Skin epidermis (tissue), 12 donors: Measurements from ENCODE around the gene INAFM1.
"Not testable (repeated sequence)": the region's sequence is repeated elsewhere in the genome, so short reads cannot be mapped to it uniquely, and the experiment has no call there.

ENCODE experiments used
- H3K27ac ChIP-seq, 21 experiments: fragments of 200-600 bp; sonication (generic) in 11 of 21; one replicate each; pipeline ENCODE4 v1.5.0; 2020; ENCODE audit warnings: mild to moderate bottlenecking in 3 of 21, inconsistent platforms in 2 of 21, moderate library complexity in 2 of 21
- H3K4me3 ChIP-seq, 7 experiments: fragments of 200-600 bp; sonication (generic) in 2 of 7; one replicate each; pipeline ENCODE4 v1.5.0; 2020; ENCODE audit warnings: inconsistent platforms in 2 of 7, mild to moderate bottlenecking in 2 of 7, moderate library complexity in 1 of 7

INAFM1 gene

GRCh38 chr19:47239610-47240296, 34.9 kb upstream of the INAFM1 start:
- H3K27ac ChIP-seq, result peak overlapping the region in 3 of 21 experiments; percentile 16 to 51 (median 36)
- peak overlapping the region in 5 of 7 experiments; percentile 7 to 30 (median 24) for H3K4me3 ChIP-seq

- peak overlapping the region in 1 of 7 experiments; percentile 8 for H3K4me3 ChIP-seq
- no peak overlapping the region for H3K27ac ChIP-seq
These were observed 34.1 kb upstream of the INAFM1 start for GRCh38 chr19:47240556-47240955.

GRCh38 chr19:47240996-47241918, 33.4 kb upstream of the INAFM1 start:
- no peak overlapping the region for H3K4me3 ChIP-seq
- H3K27ac ChIP-seq, result peak overlapping the region in 1 of 21 experiments; percentile 17

GRCh38 chr19:47241919-47242577, 32.6 kb upstream of the INAFM1 start:
- Histone ChIP-seq H3K27ac (no peak overlapping the region), H3K4me3 (no peak overlapping the region)

DNA sequence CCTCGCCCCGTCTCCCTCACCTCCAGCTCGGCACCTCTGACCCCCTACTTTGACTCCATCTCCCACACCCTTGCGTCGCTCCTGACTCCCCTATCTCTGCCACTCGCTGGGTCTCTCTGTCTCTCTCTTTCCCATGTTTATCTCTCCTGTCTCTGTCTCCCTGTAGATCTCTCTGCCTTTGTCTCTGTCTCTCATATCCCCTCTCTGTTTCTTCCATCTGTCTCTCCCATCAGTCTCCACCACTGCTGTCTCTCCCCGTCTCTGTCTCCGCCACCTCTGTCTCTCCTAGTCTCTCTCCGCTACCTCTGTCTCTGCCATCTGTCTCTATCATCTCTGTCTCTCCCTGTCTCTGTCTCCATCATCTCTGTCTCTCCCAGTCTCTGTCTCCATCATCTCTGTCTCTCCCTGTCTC, 31.3 kb upstream of the INAFM1 start:
- peak overlapping the region in 9 of 21 experiments; percentile 2 to 67 (median 39) for H3K27ac ChIP-seq

DNA sequence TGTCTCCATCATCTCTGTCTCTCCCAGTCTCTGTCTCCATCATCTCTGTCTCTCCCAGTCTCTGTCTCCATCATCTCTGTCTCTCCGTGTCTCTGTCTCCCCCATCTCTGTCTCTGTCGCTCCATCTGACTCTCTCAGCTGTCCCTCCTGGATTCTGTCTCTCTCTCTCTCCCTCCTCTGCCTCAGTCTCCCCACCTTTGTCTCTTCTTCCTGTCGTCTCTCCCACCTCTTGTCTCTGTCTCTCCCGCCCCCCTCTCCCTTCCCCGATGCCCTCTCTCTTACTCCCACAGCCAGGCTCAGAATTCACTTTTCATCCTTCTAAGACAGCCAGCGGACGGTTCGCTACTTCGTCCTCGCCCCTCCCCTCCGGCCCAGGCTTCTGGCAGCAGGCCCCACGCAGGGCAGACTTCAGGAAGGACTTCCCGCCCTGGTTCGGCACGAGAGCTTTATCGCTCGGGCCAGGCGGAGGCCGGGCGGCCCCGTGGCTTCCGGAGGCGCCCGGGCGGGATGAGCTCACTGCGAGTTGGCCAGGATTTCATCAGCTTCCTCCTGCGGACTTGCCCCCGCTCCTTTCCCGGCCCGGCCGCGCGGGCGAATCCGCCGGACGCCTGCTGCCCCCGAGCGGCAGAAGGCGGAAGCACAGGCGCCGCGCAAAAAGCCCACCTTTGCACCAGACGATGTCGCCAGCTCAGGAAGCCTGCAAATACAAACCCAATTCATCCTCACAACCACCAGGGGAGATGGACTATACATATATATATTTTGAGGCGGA, 30.7 kb upstream of the INAFM1 start:
- Histone ChIP-seq H3K4me3 (peak overlapping the region in 6 of 7 experiments; percentile 6 to 29 (median 26)), H3K27ac (peak overlapping the region in 13 of 21 experiments; percentile 2 to 70 (median 60))

More for the DNA sequence above, 31.3 kb upstream of the INAFM1 start:
- H3K4me3 ChIP-seq, result peak overlapping the region in 5 of 7 experiments; percentile 17 to 29 (median 26)

- no peak overlapping the region for H3K27ac ChIP-seq
- no peak overlapping the region for H3K4me3 ChIP-seq
These were observed 27.2 kb upstream of the INAFM1 start for GRCh38 chr19:47247308-47247990.

DNA sequence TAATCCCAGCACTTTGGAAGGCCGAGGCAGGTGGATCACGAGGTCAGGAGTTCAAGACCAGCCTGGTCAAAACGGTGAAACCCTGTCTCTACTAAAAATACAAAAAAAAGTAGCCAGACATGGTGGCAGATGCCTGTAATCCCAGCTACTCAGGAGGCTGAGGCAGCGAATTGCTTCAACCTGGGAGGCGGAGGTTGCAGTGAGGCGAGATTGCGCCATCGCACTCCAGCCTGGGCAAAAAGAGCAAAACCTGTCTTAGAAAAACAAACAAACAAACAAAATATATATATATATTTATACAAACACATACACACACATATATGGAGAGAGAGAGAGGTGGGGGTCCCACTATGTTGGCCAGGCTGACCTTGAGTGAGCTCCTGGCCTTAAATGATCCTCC, 21.7 kb upstream of the INAFM1 start:
- not testable (repeated sequence) for H3K4me3 ChIP-seq
- peak overlapping the region in 2 of 21 experiments; percentile 2 to 6 for H3K27ac ChIP-seq

GRCh38 chr19:47253467-47253881, 21.2 kb upstream of the INAFM1 start:
- Histone ChIP-seq H3K27ac (peak overlapping the region in 2 of 21 experiments; percentile 2 to 6), H3K4me3 (no peak overlapping the region)

- Histone ChIP-seq H3K4me3 (no peak overlapping the region), H3K27ac (peak overlapping the region in 1 of 21 experiments; percentile 6)
These were observed 20.7 kb upstream of the INAFM1 start for GRCh38 chr19:47253970-47254369.

- H3K4me3 ChIP-seq, result peak within 1 kb of the TSS; percentile 38 to 58 (median 45)
- H3K27ac ChIP-seq, result peak within 1 kb of the TSS; percentile 3 to 97 (median 92)
These were observed 18.6 kb upstream of the INAFM1 start, which contains the start of gene CCDC9 for GRCh38 chr19:47255879-47256692. Gene CCDC9 (plus strand): TSS chr19:47256525. CDS start chr19:47258401, 1,876 bp downstream.

GRCh38 chr19:47256693-47257410, 17.8 kb upstream of the INAFM1 start:
- peak overlapping the region; percentile 38 to 58 (median 45) for H3K4me3 ChIP-seq
- H3K27ac ChIP-seq, result peak overlapping the region; percentile 3 to 97 (median 92)

GRCh38 chr19:47257411-47258169, 17.1 kb upstream of the INAFM1 start:
- H3K27ac ChIP-seq, result peak overlapping the region in 20 of 21 experiments; percentile 67 to 97 (median 92)
- H3K4me3 ChIP-seq, result peak overlapping the region; percentile 38 to 58 (median 45)

- Histone ChIP-seq H3K27ac (peak overlapping the region in 18 of 21 experiments; percentile 39 to 97 (median 92)), H3K4me3 (peak overlapping the region in 4 of 7 experiments; percentile 41 to 58 (median 51))
These were observed 16.3 kb upstream of the INAFM1 start for GRCh38 chr19:47258434-47258833.

- H3K4me3 ChIP-seq, result no peak overlapping the region
- peak overlapping the region in 7 of 21 experiments; percentile 39 to 96 (median 93) for H3K27ac ChIP-seq
These were observed 15.7 kb upstream of the INAFM1 start for GRCh38 chr19:47258895-47259555.
